Mesothelial cell of epicardium (in vitro differentiated cells): ENCODE measurements around the gene ZNF618. TPM values are rescaled to one million over a fixed set of nuclear protein-coding genes. Genes with fewer than 3 reads are reported as not detected.

Experiments
- DNase-seq, 2 experiments: peaks; one replicate each; pipeline ENCODE4 v3.0.0; 2021; ENCODE audit warnings: low spot score in 2 of 2; ENCODE audit not compliant: unreplicated experiment in 2 of 2
- H3K27ac Mint-ChIP-seq: 2 replicates; pipeline ENCODE4 v1.8.0; 2021; ENCODE audit warnings: mixed read lengths
- H3K27me3 Mint-ChIP-seq: 2 replicates; pipeline ENCODE4 v1.8.0; 2021; ENCODE audit warnings: low read depth, mixed read lengths
- H3K36me3 Mint-ChIP-seq: 2 replicates; pipeline ENCODE4 v1.8.0; 2021; ENCODE audit warnings: mixed read lengths
- H3K4me1 Mint-ChIP-seq: 2 replicates; pipeline ENCODE4 v1.8.0; 2021; ENCODE audit warnings: mixed read lengths
- H3K4me3 Mint-ChIP-seq: 2 replicates; pipeline ENCODE4 v1.8.0; 2021; ENCODE audit warnings: mild to moderate bottlenecking, moderate library complexity, mixed read lengths
- H3K9me3 Mint-ChIP-seq: 2 replicates; pipeline ENCODE4 v1.8.0; 2021; ENCODE audit warnings: mixed read lengths
- CTCF ChIP-seq: fragments of 200-600 bp; sonication (generic); IDR thresholded peaks from one replicate; pipeline ENCODE4 v1.5.0; 2021; ENCODE audit warnings: antibody characterized with exemption; ENCODE audit not compliant: unreplicated experiment
- total RNA-seq: library from RNA; stranded (reverse); gene quantifications from 3 replicates; pipeline ENCODE4 v1.2.1, GENCODE V29; 2021

The ZNF618 gene
- total RNA-seq, 1 donor from 2014 or later, result 78.9 TPM

GRCh38 chr9:114102484-114102883 is 226.4 kb downstream of the ZNF618 start:
- DNase-seq, result no peak
- Mint-ChIP-seq H3K27me3 (peaks cover 51% of the 10 kb centered on the region), H3K4me1 (peaks cover 9% of the 10 kb centered on the region), H3K9me3 (peaks cover 12% of the 10 kb centered on the region), H3K27ac (no peak overlapping the region), H3K36me3 (peaks cover 8% of the 10 kb centered on the region), H3K4me3 (no peak overlapping the region)
- no peak for TF ChIP-seq CTCF

GRCh38 chr9:114105236-114105635 is 229.1 kb downstream of the ZNF618 start:
- no peak overlapping the region for H3K4me3 Mint-ChIP-seq

More at GRCh38 chr9:114105236-114105635, 229.1 kb downstream of the ZNF618 start:
- Mint-ChIP-seq H3K27ac (no peak overlapping the region), H3K36me3 (peaks cover 8% of the 10 kb centered on the region), H3K27me3 (peaks cover 34% of the 10 kb centered on the region), H3K4me1 (peaks cover 4% of the 10 kb centered on the region), H3K9me3 (peaks cover 12% of the 10 kb centered on the region)
- DNase-seq, result no peak
- no peak for TF ChIP-seq CTCF

Other genes with a start within 250 kb of the ZNF618 start
- gene AMBP, start 202.0 kb downstream of the ZNF618 start, total RNA-seq, result 0.16 to 0.22 TPM in 2 of 3 replicates, not detected in the other
- gene KIF12, start 223.0 kb downstream of the ZNF618 start, total RNA-seq, result 3.3 to 5.2 TPM (median 4.7 TPM) in 3 replicates